Measurements from ENCODE around the gene MSMP.

Gene MSMP

DNA sequence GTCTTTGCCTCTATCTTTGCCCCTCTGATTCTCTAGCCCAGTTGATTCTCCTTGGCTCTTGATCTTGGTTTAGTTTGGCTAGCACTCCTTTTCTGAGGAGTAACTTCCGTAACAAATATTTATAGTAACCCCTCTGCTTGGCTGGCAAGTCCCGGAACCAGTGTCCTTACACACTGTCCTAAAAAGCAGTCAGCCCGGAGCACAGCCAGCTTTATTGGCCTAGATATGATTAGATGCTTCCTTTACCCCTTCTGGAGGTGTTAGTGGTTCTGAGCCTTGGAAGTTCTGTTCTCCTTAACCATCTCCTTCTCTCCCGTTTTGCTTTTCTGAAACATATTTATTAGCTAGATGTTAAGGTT is 17.0 kb upstream of the MSMP start:
- no peak for DNase-seq

DNA sequence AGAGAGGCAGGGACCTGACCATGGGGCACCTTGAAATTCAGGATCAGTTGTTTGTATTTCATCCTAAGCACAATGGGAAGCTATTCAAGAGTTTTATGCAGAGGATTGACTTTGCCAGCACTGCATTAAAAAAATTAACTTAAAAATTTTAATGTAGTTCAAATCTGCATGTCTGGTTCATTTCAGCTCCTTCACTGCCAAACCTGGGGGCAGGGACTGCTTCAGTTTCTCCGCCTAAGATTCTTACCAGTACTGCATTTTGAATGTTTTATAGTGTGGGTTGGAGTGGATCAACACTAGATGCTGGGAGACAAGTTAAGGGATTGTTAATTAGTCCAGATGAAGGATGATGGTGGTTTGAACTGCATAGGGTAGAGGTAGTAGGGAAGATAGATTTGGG is 15.7 kb upstream of the MSMP start:
- DNase-seq: no peak

DNA sequence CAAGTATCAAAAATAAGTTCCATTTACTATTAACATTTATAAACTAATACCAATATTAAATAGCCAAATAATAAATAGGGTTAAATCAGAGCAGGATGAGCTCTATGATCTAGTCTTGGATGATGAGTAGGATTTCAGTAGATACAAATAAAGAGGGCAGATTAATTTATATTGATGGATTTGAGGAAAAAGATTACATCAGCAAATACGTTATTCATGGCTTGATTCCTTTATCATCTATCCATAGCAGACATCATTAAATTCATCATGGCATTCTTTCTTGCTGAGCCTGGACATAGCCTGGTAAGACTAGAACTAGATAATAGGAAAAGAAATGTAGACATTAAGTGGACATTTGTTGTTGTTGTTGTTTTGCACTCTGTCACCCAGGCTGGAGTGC is 13.4 kb upstream of the MSMP start:
- DNase-seq: no peak

DNA sequence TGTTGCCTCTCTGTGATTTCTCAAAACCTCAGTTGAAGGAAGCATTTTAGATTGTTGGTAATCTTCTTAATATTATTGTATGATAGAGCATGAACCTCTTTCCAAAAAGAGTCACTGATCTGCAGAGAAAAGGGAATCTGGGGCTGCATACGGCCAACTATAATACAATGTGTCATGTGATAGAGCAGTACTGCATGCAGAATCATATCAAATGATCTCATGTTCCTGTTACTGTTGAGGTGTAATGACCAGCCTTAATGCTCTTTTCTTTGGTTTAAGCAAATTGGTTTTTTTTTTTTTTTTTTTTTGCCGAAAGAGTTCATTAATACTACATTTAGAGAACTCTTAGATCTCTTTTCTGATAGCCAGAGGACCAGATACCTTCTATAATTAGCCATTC is 12.9 kb upstream of the MSMP start:
- DNase-seq: no peak

DNA sequence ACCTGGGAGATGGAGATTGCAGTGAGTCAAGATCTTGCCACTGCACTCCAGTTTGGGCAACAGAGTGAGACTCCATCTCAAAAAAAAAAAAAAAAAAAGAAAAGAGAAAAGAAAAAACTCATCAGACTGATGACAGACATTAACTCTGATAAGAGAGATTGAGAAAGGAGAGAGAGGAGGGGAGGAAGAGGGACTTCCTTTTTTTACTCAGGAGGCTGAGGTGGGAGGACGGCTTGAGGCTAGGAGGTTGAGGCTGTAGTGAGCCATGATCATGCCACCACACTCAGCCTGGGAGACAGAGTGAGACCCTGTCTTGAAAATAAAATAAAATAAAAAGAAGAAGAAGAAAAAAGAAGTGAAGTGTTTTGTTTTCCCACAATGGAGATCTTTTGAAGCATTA is 9.7 kb upstream of the MSMP start:
- no peak for DNase-seq

DNA sequence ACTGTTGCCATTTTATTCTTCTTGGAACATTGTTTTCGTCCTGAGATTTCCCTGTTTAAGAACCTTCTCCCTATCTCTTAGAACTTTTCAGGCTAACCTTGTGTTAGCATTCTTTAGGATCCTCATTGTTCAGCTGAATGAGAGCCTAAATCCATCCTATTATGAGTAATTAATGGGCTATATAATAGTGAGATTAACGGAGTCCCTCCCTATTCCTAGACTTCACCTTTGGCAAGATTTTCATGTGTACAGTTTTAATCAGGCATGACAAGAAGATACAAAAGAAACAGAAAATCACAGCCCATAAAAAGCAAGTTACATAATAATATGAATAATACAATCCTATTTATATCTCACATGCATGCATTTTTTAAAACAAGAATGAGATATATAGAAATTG is 9.1 kb upstream of the MSMP start:
- DNase-seq: no peak

DNA sequence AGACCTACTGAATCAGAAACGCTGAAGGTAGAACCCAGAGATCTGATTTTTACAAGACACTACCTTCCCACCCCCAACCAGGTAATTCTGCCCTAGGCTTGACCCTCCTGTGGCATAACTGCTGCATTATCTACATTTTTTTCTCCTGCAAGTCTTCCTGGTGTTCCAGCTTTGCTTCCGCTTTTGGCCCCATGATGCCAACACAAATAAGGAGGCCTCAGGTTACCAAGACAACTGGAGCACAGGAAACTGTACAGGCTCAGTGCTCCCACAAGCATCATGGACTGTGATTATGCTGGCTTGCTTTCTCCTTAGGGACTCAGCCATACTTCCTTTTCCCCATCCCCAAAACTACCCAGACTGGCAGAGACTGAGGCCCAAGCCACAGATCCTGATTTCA is 6.6 kb upstream of the MSMP start:
- no peak for DNase-seq

DNA sequence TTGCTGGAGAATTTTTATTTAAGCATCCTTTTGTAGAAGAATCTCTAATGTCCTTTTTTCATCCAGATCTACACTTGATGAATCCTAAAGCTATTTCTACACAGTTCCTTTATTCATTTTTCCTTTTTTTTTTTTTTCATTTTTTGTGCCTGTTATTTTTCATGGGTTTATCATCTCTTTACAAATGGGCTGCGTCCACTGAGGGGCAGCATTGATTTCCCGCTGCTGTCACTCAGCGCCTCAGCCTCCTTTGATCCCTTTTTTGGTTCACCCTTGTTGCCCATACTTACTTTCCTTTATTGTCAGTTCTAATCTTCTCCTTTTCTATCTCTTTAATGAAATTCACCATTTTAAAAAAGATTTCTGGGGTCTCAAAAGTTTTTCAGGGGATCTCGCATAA is 5.7 kb upstream of the MSMP start:
- no peak for DNase-seq

DNA sequence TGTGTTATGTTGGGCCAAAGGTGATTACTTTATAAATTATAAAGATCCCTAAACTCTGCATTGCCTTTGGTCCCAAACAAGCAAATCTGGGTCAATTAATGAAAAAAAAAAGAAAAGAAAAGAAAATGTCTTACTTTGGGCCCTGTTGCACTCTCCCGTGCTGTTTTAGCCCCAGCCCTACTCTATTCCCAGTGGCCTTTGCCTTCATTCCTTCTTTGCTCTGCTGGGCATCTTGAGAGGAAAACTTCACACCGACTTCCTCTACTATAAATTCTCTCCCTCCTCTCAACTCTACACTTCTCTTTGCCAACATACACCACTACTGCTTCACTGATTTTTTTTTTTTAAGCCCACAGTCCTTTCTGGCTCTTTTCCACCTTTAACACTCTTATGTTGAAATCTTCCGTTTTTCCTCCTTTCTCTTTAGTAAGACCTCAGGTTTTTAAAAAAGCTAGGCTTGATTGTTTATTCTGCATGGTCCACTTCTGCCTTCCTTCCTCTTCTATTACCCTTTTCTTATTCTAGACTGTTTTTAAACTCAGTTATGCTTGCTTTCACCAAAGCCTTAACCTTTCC is 4.5 kb upstream of the MSMP start:
- DNase-seq: no peak

DNA sequence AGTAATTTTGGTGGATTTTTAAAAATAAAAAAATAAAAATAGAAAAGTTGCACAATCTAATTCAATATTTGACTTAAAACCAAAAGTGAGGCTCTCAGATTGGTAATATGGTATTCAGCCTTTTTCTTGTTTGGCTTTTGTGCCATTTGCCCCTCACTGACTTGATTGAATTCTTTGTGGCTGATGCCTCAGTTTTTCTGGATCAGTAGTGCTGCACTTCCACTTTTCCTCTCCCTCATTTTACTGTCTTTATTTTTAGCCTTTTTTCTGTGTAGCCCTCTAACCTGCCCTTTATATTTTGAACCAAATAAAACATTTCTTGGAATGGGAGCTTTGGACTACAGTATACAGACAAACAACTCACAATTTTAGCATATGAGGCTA is 3.8 kb upstream of the MSMP start:
- no peak for DNase-seq

DNA sequence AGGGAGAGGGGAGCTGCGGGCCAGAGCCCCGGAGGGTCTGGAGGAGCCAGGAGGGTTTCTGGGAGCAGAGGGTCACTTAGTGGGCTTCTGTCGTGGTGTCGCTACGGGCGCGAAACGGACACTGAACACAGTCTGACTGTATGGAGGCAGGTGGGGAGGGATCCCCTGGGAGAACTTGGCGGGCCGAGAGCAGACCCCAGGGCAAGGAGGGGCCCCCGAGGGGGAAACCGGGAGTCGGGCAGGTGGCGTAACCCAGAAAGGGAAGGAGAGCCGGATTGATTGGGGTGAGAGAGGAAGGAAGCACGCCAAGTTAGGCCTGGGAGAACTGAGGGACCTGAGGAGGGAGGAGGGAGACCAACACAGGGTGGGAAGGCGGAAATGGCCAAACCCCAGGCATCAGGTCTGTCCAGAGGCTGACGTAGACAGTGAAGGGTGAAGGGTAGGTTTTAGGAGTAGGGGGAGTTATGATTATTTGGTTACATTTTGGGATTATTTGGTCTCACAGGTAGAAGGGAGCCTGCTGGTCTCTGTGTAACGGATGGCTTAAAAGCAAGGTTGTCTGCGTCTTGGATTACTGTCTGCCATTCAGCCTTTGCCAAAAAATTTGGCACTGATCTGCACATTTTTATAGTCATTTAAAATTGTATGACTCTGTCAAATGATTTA is 3.3 kb upstream of the MSMP start:
- no peak for DNase-seq

DNA sequence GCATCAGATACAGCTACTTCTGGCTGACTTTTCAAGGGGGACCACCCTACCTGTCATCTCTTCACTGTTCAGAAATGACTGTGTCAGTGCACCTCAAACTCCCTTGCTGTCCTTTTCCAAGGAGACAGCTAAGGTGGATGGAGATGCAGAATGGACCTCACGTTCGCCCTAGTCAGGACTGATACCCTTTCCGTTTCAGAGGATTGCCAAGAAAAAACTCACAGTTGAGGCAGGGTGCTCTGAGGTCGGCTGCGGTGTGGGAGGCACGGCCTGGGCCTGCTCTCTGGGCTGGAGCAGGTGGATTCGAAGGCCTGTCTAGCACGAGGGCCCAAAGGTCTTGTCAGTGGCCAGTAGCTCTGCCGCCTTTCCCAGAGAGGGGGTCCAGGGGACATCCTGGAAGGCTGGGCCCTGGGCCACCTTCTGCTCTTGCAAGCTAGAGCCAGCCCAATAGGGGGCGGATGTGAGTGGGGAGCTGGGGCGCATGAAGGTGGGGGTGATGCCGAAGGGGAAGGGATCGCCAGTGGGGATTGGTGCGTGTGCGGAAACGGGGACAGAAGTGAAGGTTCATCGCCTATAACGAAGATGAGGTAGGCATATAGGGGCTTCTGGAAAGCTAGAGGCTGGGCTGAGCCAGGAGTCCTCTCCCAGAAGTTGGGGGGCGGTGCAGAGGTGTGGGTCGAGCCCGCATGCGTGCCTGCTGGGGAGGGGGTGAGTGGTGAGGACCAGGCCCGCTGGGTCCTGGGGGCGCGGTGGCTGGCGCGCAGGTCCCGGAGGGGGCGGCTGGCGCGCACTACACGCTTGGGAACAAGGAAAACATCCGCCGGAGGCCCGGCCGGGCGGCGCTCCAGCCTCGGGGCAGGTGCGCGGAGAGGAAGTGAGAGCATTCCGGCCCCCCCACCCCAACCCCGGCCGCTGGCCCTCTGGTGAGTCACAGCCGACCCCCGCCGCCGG is 2.5 kb upstream of the MSMP start:
- peak; percentile 81 for DNase-seq

DNA sequence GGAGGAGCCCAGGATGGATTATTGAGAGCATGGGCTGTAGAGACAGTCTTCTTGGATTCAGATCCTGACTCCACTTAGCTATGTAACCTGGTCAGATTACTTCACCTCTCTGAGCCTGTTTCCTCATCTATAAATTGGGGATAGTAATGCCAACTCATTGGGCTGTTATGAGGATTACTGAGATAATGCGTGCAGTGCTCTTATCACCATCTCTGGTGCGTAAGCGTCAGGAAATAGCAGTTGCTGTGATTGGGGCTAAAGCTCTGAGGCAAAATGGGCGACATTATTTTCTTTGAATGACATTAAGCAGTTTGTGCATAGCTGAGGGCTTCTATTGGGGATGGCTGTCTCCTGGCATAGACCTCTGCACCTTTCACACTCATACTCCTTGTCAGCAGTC is 995 bp upstream of the MSMP start:
- no peak for DNase-seq

DNA sequence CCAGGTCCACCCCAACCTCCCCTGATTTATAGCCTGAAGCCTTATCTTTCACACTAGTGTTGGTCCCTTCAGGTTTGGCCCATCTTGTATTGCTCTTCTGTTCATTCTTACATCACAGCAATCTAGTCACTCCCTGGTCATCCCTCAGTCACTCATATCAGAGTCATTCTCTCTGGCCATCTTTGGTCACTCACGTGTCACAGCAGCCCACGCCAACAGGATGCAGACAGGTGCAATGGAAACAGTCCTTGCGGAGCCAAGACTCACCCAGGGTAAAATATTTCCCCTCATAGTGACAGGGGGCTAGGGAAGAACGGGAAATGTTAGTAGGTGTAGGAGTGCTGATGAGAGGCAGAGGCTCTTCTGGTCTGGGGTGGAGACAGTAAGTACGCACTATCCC is 610 bp downstream of the MSMP start:
- no peak for DNase-seq

DNA sequence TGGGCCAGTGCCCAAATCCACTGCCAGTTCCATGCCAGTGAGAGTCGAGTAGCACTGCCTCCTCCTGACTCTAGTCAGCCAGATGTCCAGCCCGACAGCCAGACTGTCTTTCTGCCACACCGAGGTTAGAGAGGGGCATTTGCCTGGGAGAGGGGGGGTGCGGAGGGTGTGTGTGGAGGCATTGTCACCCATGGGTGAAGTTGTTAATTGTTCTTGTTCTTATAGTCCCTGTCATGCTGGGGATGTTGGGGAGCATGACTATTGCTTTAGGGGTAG is 3.9 kb downstream of the MSMP start:
- DNase-seq: no peak

DNA sequence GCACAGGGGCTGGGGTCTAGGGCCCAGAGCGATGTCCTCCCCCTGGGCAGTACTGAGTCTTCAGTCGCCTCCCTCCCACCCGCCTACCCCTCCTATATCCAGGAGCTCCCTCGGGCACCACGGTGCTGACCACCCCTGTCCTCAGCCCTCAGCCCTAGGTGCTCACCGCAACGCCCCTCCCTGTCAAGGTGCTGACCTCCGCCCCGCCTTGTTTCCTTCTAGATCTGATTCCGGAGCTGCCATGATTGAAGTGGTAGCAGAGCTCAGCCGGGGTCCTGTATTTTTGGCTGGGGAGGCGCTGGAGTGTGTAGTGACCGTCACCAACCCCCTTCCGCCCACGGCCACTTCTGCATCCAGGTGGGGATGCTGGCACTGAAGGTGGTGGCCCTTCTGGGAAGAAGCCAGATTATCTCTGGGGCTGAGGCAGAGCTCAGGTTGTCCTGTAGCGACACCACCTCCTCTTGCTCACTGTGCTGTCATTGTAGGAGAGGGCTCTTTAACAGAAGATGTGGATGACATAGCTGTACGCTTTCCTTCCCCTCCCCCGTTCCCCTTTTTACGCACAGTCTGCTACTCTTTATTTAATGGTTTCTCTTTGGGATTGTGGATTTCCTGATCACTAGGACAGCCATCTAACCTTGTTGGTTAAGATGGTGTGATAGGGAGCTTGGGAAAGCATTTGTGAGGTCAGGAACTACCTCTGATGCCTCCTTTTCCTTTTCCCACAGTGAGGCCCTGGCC is 4.4 kb downstream of the MSMP start:
- DNase-seq: peak; percentile 51

DNA sequence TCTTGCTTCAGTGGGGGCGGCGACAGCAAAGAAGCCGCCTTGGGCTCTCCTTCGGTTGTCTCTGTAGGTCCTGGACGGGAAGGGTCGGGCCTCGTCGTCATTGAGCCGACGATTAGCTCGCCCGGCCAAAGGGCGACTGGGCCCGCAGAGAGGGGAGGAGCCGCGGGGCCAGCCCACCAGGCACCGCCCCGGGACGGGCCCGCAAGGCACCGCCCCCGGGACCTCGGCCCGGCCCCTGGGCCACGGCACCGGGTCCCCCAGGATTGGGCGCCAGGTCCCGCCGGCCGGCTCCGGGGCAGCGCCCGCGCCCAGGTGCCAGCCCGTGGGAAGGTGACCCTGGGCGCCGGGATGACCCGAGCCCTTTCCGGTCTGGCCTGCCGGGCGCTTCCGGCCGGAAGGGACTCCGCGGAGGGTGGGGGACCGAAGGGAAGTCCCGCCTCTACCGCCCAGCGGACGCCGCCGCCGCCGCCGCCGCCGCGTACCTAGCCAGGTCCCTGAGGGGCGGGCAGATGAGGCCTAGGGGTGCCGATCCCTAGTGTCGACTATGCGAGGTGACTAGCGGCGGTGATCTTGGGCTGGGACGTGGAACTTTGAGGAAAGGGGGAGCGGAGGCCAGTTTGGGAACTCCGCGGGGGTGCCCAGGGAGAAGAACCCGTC is 5.1 kb downstream of the MSMP start, which contains the start of the genes GBA2 and RGP1:
Gene GBA2, minus strand, starts transcription at position 371 of the 657 bp plus-strand sequence. CDS start 524 bp downstream, outside the sequence.
Gene RGP1, plus strand, starts transcription at position 430 of the 657 bp plus-strand sequence. CDS start 469 bp downstream, outside the sequence.
- DNase-seq: peak; percentile 80

DNA sequence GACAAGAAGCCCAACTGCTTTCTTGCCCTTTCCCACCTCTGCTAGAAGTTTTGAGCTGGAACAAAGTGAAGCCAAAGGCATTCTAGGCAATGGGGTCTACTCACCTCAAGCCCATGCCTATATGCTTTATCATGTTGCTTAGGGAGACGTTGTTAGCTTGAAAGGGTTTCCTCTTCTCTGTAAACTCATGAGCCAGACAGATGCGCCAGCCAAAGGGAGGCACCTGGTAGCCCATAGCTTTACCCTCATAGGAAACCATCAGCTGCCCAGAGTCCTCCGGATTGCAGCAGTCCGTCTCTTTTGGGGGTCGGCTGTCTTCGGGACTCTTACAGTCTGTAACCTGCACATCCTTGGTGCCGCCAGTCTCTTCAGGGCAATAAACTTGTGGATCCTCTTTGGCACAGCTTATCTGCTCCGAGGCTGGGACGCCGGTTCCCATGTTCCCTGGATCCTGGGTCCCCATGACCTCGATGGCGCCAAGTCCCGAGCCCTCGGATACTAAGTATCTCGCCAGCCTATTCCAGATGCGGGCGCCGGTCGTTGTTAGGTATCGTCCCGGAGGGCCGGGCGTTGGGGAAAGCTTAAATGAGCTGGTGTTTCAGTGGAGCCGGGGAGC is 5.7 kb downstream of the MSMP start:
- no peak for DNase-seq

DNA sequence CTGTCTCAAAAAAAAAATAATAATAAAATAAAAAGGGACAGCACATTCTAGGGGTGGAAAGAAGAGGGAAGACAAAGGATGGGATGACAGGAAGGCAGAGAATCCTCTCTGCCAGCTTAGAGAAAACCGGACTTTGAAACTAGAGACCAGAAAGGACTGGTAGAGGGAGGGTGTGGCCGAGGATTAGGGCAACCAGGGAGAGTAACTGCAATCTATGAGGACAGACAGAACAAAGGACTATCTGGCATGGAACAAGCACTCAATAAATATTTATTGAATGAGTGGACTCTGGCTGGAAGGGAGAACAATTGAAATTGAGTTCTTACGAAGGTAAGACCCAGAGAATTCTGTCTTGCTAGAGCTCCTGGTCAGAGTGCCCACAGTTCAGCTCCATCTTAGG is 7.5 kb downstream of the MSMP start:
- DNase-seq: no peak

DNA sequence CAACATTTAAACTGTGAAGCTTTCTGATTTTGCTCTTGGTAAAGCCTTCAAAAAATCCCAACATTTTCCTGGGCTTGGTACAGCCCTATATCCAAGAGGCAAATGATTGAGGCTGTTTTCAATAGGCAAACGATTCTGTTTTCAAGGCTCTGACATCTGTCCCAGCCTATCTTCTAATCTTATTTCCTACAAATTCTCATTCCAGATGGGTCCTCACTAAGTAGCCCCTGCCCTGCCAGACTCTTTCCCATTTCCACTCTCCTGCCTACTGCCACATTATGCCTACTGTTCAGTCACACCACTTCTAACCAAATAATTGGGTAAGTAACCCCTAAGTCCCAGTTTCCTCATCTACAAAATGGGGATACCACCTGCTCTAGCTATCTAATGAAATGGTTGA is 8.5 kb downstream of the MSMP start:
- no peak for DNase-seq

DNA sequence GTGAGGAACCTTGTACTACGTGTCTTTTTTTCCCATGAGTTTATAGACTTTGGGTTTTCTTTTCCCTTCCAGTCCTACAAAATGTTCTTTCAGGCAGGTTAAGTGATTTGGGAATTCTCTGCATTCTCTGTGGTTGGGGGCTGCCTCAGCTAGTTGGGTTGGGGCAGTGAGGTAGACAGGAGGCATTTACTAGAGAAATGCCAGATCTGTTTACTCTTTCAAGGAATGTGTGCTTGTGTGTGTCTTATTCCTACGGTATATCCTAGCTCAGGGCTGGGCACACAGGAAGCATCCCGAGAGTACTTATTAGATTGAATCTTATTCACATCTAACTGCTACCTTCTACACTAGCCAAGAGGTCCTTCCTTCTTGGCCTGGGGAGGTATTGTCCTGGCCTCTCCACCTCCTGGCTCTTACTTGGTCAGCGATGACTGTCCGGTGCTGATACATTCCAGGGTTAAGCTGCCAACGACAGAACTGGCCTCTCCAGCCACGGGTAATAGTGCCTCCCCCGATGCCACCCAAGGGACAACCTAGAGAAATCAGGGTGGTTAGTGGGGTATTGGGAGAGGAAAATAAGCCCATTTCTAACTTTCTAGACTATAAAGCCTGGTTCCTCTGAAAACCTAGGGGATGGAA is 10.1 kb downstream of the MSMP start:
- DNase-seq: no peak

DNA sequence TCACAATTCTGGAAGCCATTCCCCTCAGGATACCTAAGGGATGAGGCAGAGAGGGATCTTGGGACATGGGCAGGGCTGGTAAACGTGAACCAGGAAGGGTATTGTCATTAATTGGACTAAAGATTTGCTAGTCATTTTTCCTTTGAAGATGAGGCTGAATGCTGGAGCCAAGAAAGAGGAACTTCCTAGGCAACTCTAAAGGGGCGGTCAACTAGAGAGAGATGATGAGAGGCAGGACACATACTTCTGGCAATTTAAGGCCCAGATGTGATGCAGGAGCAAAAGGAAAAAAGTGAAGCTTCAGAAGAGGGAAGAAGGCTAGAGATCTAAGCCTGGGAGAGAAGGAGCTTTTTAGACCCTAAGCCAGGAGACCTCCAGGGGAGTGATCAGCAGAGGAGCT is 10.6 kb downstream of the MSMP start:
- DNase-seq: no peak
